Measurements from ENCODE around the gene CD53. TPM values are rescaled to one million over a fixed set of nuclear protein-coding genes. Genes with fewer than 3 reads are reported as not detected.

Gene CD53
- total RNA-seq, 1 donor from 2014 or later: not detected

GRCh38 chr1:110896090-110896489, 23.1 kb downstream of the CD53 start:
- no peak for TF ChIP-seq CTCF (IDR thresholded peaks at IDR 0.05; ENCODE audit: unreplicated experiment)
- Mint-ChIP-seq H3K36me3 (ENCODE audit: insufficient read depth) (no peaks in the 10 kb centered on the region), H3K9me3 (ENCODE audit: low read depth) (no peaks in the 10 kb centered on the region), H3K4me3 (ENCODE audit: low read depth) (no peak overlapping the region), H3K27ac (no peak overlapping the region), H3K27me3 (no peaks in the 10 kb centered on the region), H3K4me1 (ENCODE audit: low read depth) (no peaks in the 10 kb centered on the region)
- DNase-seq (ENCODE audit: low spot score, unreplicated experiment): no peak

- no peak overlapping the region for H3K4me3 Mint-ChIP-seq (ENCODE audit: low read depth)
- no peaks in the 10 kb centered on the region for H3K27me3 Mint-ChIP-seq
- no peak overlapping the region for H3K27ac Mint-ChIP-seq
- H3K4me1 Mint-ChIP-seq (ENCODE audit: low read depth): no peaks in the 10 kb centered on the region
- no peaks in the 10 kb centered on the region for H3K9me3 Mint-ChIP-seq (ENCODE audit: low read depth)
- TF ChIP-seq CTCF (IDR thresholded peaks at IDR 0.05; ENCODE audit: unreplicated experiment): no peak
- DNase-seq (ENCODE audit: low spot score, unreplicated experiment): no peak
- H3K36me3 Mint-ChIP-seq (ENCODE audit: insufficient read depth): no peaks in the 10 kb centered on the region
These were observed 24.7 kb downstream of the CD53 start for GRCh38 chr1:110897681-110898080.

GRCh38 chr1:110898734-110899457, 25.9 kb downstream of the CD53 start:
- no peaks in the 10 kb centered on the region for H3K9me3 Mint-ChIP-seq (ENCODE audit: low read depth)
- DNase-seq (ENCODE audit: low spot score, unreplicated experiment): no peak
- no peak for TF ChIP-seq CTCF (IDR thresholded peaks at IDR 0.05; ENCODE audit: unreplicated experiment)
- H3K27ac Mint-ChIP-seq: no peak overlapping the region
- no peaks in the 10 kb centered on the region for H3K36me3 Mint-ChIP-seq (ENCODE audit: insufficient read depth)
- H3K27me3 Mint-ChIP-seq: no peaks in the 10 kb centered on the region
- no peak overlapping the region for H3K4me3 Mint-ChIP-seq (ENCODE audit: low read depth)
- H3K4me1 Mint-ChIP-seq (ENCODE audit: low read depth): no peaks in the 10 kb centered on the region

- no peaks in the 10 kb centered on the region for H3K4me1 Mint-ChIP-seq (ENCODE audit: low read depth)
These were observed 26.5 kb downstream of the CD53 start for GRCh38 chr1:110899458-110899843.

GRCh38 chr1:110902820-110903463, 30.0 kb downstream of the CD53 start:
- no peaks in the 10 kb centered on the region for H3K27me3 Mint-ChIP-seq
- H3K4me3 Mint-ChIP-seq (ENCODE audit: low read depth): no peak overlapping the region
- H3K4me1 Mint-ChIP-seq (ENCODE audit: low read depth): no peaks in the 10 kb centered on the region
- no peak overlapping the region for H3K27ac Mint-ChIP-seq
- DNase-seq (ENCODE audit: low spot score, unreplicated experiment): no peak
- no peaks in the 10 kb centered on the region for H3K36me3 Mint-ChIP-seq (ENCODE audit: insufficient read depth)
- H3K9me3 Mint-ChIP-seq (ENCODE audit: low read depth): no peaks in the 10 kb centered on the region
- TF ChIP-seq CTCF (IDR thresholded peaks at IDR 0.05; ENCODE audit: unreplicated experiment): no peak

More at GRCh38 chr1:110899458-110899843, 26.5 kb downstream of the CD53 start:
- Mint-ChIP-seq H3K27me3 (no peaks in the 10 kb centered on the region), H3K9me3 (ENCODE audit: low read depth) (no peaks in the 10 kb centered on the region), H3K4me3 (ENCODE audit: low read depth) (no peak overlapping the region), H3K27ac (no peak overlapping the region), H3K36me3 (ENCODE audit: insufficient read depth) (no peaks in the 10 kb centered on the region)
- TF ChIP-seq CTCF (IDR thresholded peaks at IDR 0.05; ENCODE audit: unreplicated experiment): no peak
- DNase-seq (ENCODE audit: low spot score, unreplicated experiment): no peak
